Immature natural killer cell (primary cell): ENCODE data around the gene KRT86. TPM values are rescaled to one million over a fixed set of nuclear protein-coding genes. Genes with fewer than 3 reads are reported as not detected.
"Not testable (repeated sequence)": the region's sequence is repeated elsewhere in the genome, so short reads cannot be mapped to it uniquely, and the experiment has no call there.

Source experiments
- DNase-seq, 3 donors: peaks; one replicate each; pipeline ENCODE4 v3.0.0; 2022; ENCODE audit warnings: mixed read lengths in 1 of 3
- H3K27ac Mint-ChIP-seq, 6 donors: one replicate each; pipeline ENCODE4 v1.8.0; 2020; ENCODE audit warnings: mixed read lengths in 6 of 6, mild to moderate bottlenecking in 5 of 6, inconsistent platforms in 4 of 6, moderate library complexity in 3 of 6
- H3K27me3 Mint-ChIP-seq, 3 donors: one replicate each; pipeline ENCODE4 v1.8.0; 2020 to 2021; ENCODE audit warnings: low read depth in 3 of 3, mild to moderate bottlenecking in 3 of 3, mixed read lengths in 3 of 3, moderate library complexity in 3 of 3, inconsistent platforms in 1 of 3
- H3K36me3 Mint-ChIP-seq, 3 donors: one replicate each; pipeline ENCODE4 v1.8.0; 2020; ENCODE audit warnings: mixed read lengths in 3 of 3, inconsistent platforms in 2 of 3, mild to moderate bottlenecking in 2 of 3
- H3K4me1 Mint-ChIP-seq, 2 donors: one replicate each; pipeline ENCODE4 v1.8.0; 2020; ENCODE audit warnings: inconsistent platforms in 2 of 2, mild to moderate bottlenecking in 2 of 2, mixed read lengths in 2 of 2, moderate library complexity in 1 of 2
- H3K4me3 Mint-ChIP-seq, 5 donors: one replicate each; pipeline ENCODE4 v1.8.0; 2020; ENCODE audit warnings: mild to moderate bottlenecking in 5 of 5, mixed read lengths in 5 of 5, inconsistent platforms in 3 of 5, moderate library complexity in 3 of 5
- H3K9me3 Mint-ChIP-seq, 6 donors: one replicate each; pipeline ENCODE4 v1.8.0; 2020; ENCODE audit warnings: mild to moderate bottlenecking in 6 of 6, mixed read lengths in 6 of 6, inconsistent platforms in 4 of 6, moderate library complexity in 3 of 6
- polyA plus RNA-seq, 3 donors: library from polyadenylated mRNA; unstranded; fragments of 300-500 nt; fragmentation: Illumina TruSeq; gene quantifications; one replicate each; pipeline ENCODE4 v1.2.3, GENCODE V29; 2021

The KRT86 gene
- polyA plus RNA-seq, 3 donors from 2014 or later, result 6.6 to 13.1 (median 12.5) TPM

DNA sequence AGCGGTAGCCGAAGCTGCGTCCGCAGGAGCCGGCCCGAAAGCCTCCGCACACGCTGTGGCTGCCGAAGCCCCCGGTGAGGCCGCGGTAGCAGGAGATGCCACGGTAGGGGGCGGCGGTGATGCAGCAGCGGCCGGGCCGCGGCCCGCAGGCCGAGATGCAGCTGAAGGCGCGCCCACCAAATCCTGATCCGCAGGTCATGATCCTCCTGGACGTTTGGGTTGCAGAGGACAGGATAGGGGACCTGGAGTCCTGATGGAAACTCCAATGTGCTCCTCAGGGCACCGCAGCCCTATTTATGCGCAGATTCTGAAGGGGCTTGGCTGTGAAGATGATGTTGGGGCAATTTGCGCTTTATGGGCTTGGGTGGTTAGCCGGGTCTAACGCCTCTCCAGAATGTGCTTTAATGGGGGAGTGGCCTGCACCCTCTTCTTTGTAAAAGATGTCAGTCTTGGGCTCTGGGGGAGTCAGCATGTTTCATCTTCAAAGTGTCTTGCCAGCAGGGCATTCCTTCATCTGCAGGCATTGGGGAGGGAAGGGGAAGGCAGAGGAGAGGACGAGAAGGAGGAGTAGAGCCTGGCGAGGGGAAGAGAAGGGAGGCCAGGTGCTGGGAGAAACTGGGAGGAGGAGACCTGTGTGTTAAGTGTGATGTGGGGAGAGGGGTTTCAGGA lies 17.0 kb downstream of the KRT86 start, which contains the start of gene KRT81:
KRT81 (minus strand) TSS at position 268 of the 669 bp plus-strand sequence; CDS start at position 199, 69 bp downstream.
- H3K4me3 Mint-ChIP-seq, result no peak within 1 kb of the TSS
- no peaks in the 10 kb centered on the region for H3K9me3 Mint-ChIP-seq
- H3K27ac Mint-ChIP-seq, result peak within 1 kb of the TSS in 2 of 6 donors; percentile 20 to 45
- H3K27me3 Mint-ChIP-seq, result peaks cover 4 to 8% (median 4%) of the 10 kb centered on the region in 3 donors
- H3K36me3 Mint-ChIP-seq, result peaks cover 0 to 5% (median 2%) of the 10 kb centered on the region in 3 donors
- DNase-seq, result no peak
- peaks cover 48 to 59% of the 10 kb centered on the region in 2 donors for H3K4me1 Mint-ChIP-seq

GRCh38 chr12:52293926-52294325 lies 19.5 kb downstream of the KRT86 start:
- H3K9me3 Mint-ChIP-seq, result no peaks in the 10 kb centered on the region
- H3K27me3 Mint-ChIP-seq, result peaks cover 0 to 2% (median 0%) of the 10 kb centered on the region in 3 donors

DNA sequence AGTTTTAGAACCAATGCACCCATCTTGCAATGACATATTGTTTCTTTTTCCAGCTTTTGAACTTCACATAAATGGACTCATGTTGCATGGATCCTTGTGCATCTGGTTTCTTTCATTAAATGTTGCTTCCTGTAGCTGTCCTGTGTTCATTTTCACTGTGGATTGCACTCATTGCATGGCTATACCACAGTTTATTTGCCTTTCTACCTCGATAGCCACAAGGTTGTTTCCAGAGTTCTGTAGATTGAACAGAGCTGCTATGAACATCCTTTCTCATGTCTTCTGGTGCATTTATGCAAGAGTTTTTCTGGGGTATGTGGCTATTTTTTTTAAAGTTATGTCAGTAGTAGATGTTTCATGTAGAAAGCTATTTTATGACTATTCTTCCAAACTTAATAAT lies 20.4 kb downstream of the KRT86 start:
- Mint-ChIP-seq H3K27ac (peak overlapping the region in 1 of 6 donors; percentile 31), H3K4me3 (peak overlapping the region in 1 of 5 donors; percentile 12), H3K4me1 (peaks cover 24 to 34% of the 10 kb centered on the region in 2 donors), H3K36me3 (peaks cover 0 to 5% (median 2%) of the 10 kb centered on the region in 3 donors), H3K27me3 (peaks cover 0 to 2% (median 0%) of the 10 kb centered on the region in 3 donors), H3K9me3 (no peaks in the 10 kb centered on the region)
- DNase-seq, result no peak

More at GRCh38 chr12:52293926-52294325, 19.5 kb downstream of the KRT86 start:
- Mint-ChIP-seq H3K4me1 (peaks cover 24 to 34% of the 10 kb centered on the region in 2 donors), H3K27ac (no peak overlapping the region), H3K4me3 (no peak overlapping the region), H3K36me3 (peaks cover 0 to 5% (median 2%) of the 10 kb centered on the region in 3 donors)
- DNase-seq, result no peak

DNA sequence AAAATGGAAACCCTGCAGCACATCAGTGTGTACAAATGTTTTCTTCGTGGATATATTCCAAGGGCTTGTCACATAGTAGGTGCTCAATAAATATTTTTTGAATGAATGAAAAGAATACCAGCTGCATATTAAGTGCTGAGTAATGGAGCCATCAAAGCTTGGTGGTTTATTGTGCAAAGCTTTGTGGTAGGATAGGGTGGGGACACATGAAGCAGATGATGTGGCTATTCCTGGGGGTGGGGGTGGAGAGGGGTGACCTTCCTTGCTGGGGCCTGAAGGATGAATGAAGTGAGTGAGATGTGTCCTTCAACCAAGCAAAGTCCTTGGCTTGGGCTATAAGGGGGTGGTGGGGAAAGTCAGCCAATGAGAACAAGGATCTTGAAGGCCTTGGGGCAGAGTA lies 21.2 kb downstream of the KRT86 start:
- H3K9me3 Mint-ChIP-seq, result no peaks in the 10 kb centered on the region
- peaks cover 0 to 5% (median 2%) of the 10 kb centered on the region in 3 donors for H3K36me3 Mint-ChIP-seq
- H3K27ac Mint-ChIP-seq, result peak overlapping the region in 1 of 6 donors; percentile 26
- peaks cover 24 to 34% of the 10 kb centered on the region in 2 donors for H3K4me1 Mint-ChIP-seq
- H3K27me3 Mint-ChIP-seq, result peaks cover 0 to 4% (median 2%) of the 10 kb centered on the region in 3 donors
- DNase-seq, result no peak
- peak overlapping the region in 3 of 5 donors; percentile 12 to 46 (median 23) for H3K4me3 Mint-ChIP-seq

DNA sequence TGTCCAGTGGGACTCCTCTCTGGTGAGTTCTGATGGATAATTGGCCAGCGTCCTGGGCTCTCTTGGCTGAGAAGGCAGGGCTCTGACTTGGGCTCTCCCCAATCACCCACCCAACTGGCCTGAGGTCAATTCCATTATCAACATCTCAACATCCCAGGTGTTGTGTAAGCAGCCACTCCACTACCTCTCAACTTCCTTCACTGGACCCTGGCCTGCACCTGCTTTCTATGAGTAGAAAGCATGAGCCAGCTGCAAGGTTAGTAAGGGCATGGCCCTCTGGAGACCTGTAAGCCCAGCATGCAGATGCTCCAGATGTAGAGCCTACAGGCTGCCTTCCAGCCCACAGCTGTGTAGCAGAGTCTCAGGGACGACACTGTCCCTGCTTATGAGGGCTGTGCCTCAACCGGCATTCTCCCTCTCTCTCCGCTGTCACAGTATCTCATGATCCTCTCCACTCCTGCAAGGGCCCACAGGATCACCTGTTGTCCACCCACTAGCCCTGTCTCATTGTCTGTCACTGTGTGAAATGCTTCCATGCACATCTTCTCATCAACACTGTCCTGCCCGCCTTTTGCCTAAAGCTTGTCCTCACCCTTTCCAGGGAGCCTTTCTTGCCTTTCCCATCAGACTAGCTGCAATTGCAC lies 22.2 kb downstream of the KRT86 start:
- no peak for DNase-seq
- peak overlapping the region in 2 of 6 donors; percentile 12 to 62 for H3K27ac Mint-ChIP-seq
- H3K9me3 Mint-ChIP-seq, result no peaks in the 10 kb centered on the region
- H3K4me1 Mint-ChIP-seq, result peaks cover 27 to 34% of the 10 kb centered on the region in 2 donors
- peak overlapping the region in 1 of 5 donors; percentile 48 for H3K4me3 Mint-ChIP-seq
- peaks cover 0 to 5% (median 2%) of the 10 kb centered on the region in 3 donors for H3K36me3 Mint-ChIP-seq
- peaks cover 0 to 6% (median 2%) of the 10 kb centered on the region in 3 donors for H3K27me3 Mint-ChIP-seq

DNA sequence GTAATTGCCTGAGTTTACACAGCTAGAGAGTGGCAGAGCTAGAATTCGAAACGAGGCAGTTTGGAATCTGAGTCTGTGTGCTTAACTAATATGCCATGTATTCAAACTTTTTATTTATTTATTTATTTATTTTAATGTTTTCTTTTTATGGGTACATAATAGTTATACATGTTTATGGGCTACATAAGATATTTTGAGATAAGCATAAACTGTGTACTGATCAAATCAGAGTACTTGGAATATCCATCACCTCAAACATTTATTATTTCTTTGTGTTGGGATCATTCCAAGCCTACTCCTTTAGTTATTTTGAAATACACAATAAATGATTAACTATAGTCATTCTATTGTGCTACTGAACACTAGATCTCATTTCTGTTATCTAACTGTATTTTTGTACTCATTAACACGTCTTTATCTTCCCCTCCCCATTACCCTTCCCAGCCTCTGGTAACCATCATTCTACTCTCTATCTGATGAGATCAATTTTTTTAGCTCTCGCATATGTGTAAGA lies 24.3 kb downstream of the KRT86 start:
- Mint-ChIP-seq H3K27ac (no peak overlapping the region), H3K36me3 (peaks cover 0 to 5% (median 2%) of the 10 kb centered on the region in 3 donors), H3K4me3 (no peak overlapping the region), H3K9me3 (no peaks in the 10 kb centered on the region), H3K4me1 (peaks cover 26% of the 10 kb centered on the region in 2 donors), H3K27me3 (peaks cover 0 to 6% (median 0%) of the 10 kb centered on the region in 3 donors)
- no peak for DNase-seq

- Mint-ChIP-seq H3K36me3 (peaks cover 0 to 2% (median under 1%) of the 10 kb centered on the region in 3 donors), H3K27ac (peak overlapping the region in 2 of 6 donors; percentile 4 to 10), H3K27me3 (peaks cover 5 to 12% (median 7%) of the 10 kb centered on the region in 3 donors), H3K9me3 (no peaks in the 10 kb centered on the region), H3K4me1 (peaks cover 23 to 26% of the 10 kb centered on the region in 2 donors), H3K4me3 (no peak overlapping the region)
- no peak for DNase-seq
Observed at GRCh38 chr12:52300796-52301691, 26.6 kb downstream of the KRT86 start.

DNA sequence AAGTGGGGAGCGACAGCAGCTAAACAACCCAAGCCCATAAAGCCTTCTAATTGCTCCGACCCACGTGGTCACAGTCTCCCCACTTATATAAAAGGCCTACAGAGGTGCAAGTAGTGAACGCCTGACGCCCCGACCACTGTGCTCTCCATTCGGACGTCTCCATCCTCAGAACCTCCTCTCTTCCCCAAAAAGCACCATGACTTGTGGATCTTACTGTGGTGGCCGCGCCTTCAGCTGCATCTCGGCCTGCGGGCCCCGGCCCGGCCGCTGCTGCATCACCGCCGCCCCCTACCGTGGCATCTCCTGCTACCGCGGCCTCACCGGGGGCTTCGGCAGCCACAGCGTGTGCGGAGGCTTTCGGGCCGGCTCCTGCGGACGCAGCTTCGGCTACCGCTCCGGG lies 27.3 kb downstream of the KRT86 start:
- H3K27ac Mint-ChIP-seq, H3K9me3 Mint-ChIP-seq, DNase-seq, H3K36me3 Mint-ChIP-seq, H3K4me3 Mint-ChIP-seq: not testable (repeated sequence)
- peaks cover 6 to 17% (median 7%) of the 10 kb centered on the region in 3 donors for H3K27me3 Mint-ChIP-seq
- H3K4me1 Mint-ChIP-seq, result peaks cover 27 to 30% of the 10 kb centered on the region in 2 donors

- Mint-ChIP-seq H3K4me1 (peaks cover 33 to 37% of the 10 kb centered on the region in 2 donors), H3K27me3 (peaks cover 7 to 18% (median 11%) of the 10 kb centered on the region in 3 donors)
- H3K9me3 Mint-ChIP-seq, DNase-seq, H3K36me3 Mint-ChIP-seq, H3K4me3 Mint-ChIP-seq, H3K27ac Mint-ChIP-seq: not testable (repeated sequence)
Observed at GRCh38 chr12:52302242-52302914, 27.9 kb downstream of the KRT86 start.

DNA sequence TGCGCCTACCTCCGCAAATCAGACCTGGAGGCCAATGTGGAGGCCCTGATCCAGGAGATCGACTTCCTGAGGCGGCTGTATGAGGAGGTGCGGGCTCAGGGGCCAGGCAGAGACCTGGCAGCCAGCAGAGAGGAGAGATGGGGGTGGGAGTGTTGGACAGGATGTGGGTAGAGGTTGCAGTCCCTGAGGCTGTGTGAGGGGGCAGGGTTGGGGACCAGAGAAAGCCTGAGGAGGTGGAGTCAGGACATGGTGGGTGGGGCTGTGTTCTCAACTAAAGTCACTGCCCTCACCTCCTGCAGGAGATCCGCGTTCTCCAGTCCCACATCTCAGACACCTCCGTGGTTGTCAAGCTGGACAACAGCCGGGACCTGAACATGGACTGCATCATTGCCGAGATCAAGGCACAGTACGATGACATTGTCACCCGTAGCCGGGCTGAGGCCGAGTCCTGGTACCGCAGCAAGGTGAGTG lies 30.5 kb downstream of the KRT86 start:
- H3K4me3 Mint-ChIP-seq, result peak overlapping the region; percentile 81 to 84 (median 82)
- peak overlapping the region; percentile 85 to 95 (median 90) for H3K27ac Mint-ChIP-seq
- not testable (repeated sequence) for H3K36me3 Mint-ChIP-seq, H3K9me3 Mint-ChIP-seq
- peaks cover 14 to 28% (median 17%) of the 10 kb centered on the region in 3 donors for H3K27me3 Mint-ChIP-seq
- H3K4me1 Mint-ChIP-seq, result peaks cover 54 to 58% of the 10 kb centered on the region in 2 donors
- DNase-seq, result peak; percentile 83 to 84 (median 84)

GRCh38 chr12:52305921-52306705 lies 31.7 kb downstream of the KRT86 start:
- DNase-seq, result peak in 2 of 3 donors; percentile 14 to 25
- Mint-ChIP-seq H3K9me3 (peaks cover 0 to 2% (median 0%) of the 10 kb centered on the region in 6 donors), H3K27me3 (peaks cover 14 to 23% (median 20%) of the 10 kb centered on the region in 3 donors), H3K4me1 (peaks cover 54% of the 10 kb centered on the region in 2 donors), H3K27ac (peak overlapping the region in 5 of 6 donors; percentile 70 to 91 (median 90)), H3K36me3 (no peaks in the 10 kb centered on the region), H3K4me3 (peak overlapping the region; percentile 76 to 87 (median 82))

DNA sequence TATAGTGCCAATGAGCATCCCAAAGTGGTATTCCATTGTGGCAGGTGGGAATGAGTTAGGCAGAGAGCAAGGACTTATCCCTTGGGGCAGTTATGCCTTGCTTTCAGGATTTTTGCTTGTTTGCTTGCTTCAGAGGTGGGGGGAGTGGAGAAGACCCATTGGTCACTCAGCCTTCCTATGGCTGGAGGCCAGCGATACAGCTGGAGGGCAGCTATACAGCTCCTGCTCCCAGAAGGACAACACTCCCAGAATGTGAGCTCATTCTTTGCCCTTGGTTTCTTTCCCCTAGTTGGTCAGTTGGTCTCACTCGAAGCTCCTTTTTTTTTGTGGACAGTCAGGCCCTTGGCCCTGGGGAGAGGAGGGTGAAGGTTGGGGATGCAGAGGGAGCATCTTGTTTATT lies 32.3 kb downstream of the KRT86 start:
- no peak for DNase-seq
- Mint-ChIP-seq H3K9me3 (peaks cover 0 to 2% (median 0%) of the 10 kb centered on the region in 6 donors), H3K4me1 (peaks cover 54% of the 10 kb centered on the region in 2 donors), H3K27ac (peak overlapping the region in 5 of 6 donors; percentile 70 to 91 (median 90)), H3K27me3 (peaks cover 14 to 24% (median 23%) of the 10 kb centered on the region in 3 donors), H3K36me3 (no peaks in the 10 kb centered on the region), H3K4me3 (peak overlapping the region; percentile 44 to 87 (median 83))
